MM.1S (cell line): ENCODE measurements around the gene HMGN1.

Source experiments
- CTCF ChIP-seq: fragments of 300-600 bp; sonication (generic); IDR thresholded peaks from 2 replicates; pipeline ENCODE4 v1.5.1; 2016; ENCODE audit warnings: antibody characterized with exemption, low read length, mixed read lengths
- EZH2 ChIP-seq: fragments of 300-600 bp; sonication (generic); optimal IDR thresholded peaks from 2 replicates; pipeline ENCODE3; 2017; ENCODE audit warnings: low read depth, mild to moderate bottlenecking, antibody characterized with exemption, low read length, mixed read lengths
- EZH2phosphoT487 ChIP-seq: fragments of 300-600 bp; sonication (generic); IDR thresholded peaks from 2 replicates; pipeline ENCODE4 v1.6.1; 2018; ENCODE audit warnings: antibody characterized with exemption, low read length

GRCh38 chr21:39319814-39320332, 29.0 kb downstream of the HMGN1 start:
- no peak for TF ChIP-seq CTCF
- no peak for TF ChIP-seq EZH2
- TF ChIP-seq EZH2phosphoT487, result no peak
